Superior temporal gyrus (tissue), 1 donor: ENCODE measurements around the gene MED29.

Experiments used
- DNase-seq: peaks from one replicate; pipeline ENCODE4 v3.0.0-alpha.2; 2016; ENCODE audit errors: extremely low spot score

The MED29 gene

GRCh38 chr19:39397360-39398296 is 6.5 kb downstream of the MED29 start:
- peak; percentile 82 for DNase-seq

DNA sequence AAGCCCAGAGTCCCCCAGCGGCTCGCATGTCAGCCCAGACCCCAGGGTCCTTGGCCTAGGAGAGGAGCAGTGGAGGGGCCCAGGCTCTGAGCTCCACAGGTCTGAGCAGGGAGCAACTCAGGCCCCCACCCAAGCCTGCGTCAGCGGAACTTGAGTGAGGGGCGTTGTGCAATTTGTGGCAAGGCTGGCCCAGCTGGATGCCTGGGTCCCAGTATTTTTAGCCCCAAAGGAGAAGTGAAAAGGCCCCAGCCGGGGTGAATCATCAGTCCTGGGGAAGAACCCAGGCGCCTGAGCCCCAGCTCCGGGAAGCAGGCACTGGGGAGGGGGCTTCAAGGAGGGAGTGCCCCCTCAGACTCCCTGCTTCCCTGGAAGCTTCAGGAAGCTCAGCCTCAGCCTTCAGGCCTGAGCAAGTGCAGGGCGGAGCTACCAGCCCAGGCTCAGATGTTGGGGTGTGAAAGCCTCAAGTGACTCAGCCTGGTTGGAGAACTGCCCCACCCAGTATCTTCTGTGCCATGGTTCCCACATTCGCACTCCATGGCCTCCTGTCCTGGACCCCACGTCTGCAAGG is 7.2 kb downstream of the MED29 start:
- no peak for DNase-seq

- no peak for DNase-seq
Observed at GRCh38 chr19:39399668-39400050, 8.5 kb downstream of the MED29 start.

- DNase-seq = no peak
Observed at GRCh38 chr19:39400061-39400460, 8.9 kb downstream of the MED29 start.

DNA sequence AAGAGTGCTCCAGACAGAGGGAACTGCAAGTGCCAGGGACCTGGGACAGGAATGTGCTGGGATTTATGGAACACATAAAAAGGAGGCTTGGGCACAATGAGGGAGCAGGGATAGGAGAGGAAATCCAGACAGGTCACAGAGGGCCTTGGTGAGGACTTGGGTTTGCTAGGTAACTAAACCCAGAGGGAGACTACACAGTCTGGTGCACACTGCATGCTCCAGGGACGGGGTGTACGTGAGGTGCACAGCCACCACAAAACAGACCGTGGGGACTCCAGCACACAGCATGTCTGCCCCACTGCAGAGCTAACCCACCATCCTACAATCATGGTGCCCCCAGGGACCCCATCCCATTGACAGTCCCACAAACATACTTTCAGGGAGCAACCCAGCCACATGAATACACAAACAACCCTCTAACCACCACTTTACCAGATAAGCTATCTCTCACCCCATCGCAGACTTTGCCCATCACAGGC is 9.9 kb downstream of the MED29 start:
- DNase-seq = no peak

- DNase-seq = no peak
Observed at GRCh38 chr19:39401549-39402345, 10.6 kb downstream of the MED29 start.

DNA sequence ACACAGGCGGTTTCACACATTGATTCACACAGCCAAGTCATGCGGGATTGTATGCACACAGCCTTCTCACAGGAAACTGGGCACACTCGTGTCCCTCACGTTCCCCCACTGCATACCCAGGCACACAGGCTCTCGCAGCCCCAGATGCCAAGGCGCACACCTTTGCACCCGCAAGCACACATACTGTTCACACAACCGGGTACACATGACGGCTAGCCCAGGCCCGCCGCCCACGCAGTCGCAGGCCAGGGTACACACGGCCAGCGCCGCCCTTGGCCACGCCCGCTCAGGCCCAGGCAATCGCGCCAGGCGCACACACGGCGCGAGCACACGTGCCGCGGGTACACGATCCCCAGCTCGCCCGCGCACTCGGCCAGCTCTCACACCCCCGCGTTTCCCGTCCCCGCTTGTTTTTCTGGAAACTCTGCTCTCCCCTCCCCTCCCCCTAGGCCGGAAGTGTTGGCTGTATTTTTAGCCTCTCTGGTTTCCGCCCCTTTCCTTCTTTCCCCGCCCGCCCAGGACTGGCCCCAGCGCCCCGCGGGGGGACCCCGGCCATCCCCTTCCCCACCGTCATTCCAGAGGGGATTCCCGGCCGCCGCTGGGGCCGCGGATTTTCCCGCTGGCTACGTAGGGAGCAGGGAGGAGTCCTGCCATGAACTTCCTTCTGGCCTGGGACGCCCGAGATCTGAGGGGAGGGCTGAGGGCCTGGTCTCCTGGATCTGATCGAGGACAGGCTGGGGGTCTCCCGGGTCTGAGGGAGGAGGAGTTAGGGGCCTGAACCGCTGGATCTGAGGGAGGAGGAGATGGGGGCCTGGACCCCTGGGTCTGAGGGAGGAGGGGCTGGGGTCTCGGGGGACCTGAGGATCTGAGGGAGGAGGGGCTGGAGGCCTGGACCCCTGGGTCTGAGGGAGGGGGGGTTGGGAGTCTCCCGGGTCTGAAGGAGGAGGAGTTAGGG is 11.4 kb downstream of the MED29 start:
- DNase-seq = peak; percentile 54

DNA sequence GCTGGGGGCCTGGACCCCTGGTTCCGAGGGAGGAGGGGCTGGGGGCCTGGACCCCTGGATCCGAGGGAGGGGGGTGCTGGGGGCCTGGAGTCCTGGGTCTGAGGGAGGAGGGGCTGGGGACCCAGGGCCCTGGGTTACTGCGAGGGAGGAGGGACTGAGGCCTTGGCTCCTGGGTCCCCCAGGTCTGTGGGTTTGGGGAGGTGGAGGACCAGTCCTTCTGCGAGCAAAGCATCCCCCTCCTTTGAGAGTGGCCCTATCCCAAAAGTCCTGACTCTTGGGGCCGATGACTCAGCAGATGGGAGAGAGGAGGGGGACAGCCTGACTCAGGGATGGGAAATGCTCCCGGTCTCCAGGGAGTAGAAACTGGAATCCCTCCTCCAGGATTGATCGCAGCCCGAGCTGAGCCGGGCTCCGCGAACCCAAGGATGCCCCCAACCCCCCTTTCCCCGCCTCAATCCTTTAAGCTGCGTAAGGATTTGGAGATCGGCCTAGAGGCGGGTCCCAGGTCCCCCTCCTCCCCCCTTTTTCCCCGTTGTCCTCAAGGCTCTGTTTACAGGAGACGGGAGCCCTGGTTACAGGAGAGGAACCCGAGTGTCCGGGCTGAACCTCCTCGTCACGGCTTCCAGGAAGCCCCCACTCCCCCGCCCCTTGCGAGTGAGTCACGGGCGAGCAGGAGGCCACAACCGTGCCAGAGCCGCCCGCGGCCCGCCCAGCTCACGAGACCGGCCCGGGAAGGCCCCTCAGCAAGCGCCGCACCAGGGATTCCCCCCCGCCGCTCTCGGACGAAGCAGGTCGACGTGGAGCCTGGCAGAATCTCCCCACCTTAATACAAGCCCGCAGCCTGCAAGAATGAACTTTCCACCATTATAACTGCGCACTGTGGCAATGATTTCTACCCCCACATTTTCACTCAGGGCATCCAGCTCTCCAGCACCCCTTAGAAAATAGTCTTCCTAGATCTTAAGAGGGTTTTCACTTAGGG is 12.4 kb downstream of the MED29 start:
- peak; percentile 58 for DNase-seq

DNA sequence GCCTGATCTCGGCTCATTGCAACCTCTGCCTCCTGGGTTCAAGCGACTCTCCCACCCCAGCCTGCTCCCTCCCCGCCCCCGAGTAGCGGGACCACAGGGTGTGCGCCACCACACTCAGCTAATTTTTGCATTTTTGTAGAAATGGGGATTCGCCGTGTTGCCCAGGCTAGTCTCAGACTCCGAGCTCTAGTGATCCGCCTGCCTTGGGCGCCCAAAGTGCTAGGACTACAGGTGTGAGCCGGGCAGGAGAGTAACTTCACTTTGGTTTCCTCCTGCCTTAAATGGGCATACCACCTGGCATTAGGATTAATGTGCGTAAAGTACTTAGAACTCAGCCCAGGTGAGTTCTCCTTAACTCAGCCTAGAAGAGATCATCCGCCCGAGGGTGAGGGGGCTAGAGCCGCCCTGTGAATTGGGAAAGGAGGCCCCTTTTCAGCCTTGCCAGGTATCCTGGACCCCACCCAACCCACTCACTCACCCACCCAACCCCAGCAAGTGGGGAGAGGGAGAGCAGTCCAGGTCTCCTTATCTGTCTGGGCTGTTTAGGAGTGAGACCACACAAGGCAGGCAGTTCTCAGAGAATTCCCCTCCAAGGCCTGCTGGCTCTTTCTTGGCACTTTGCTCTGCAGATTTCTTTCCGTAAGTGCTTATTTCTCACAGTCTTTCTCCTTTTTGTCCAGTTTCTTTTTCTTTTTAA is 14.2 kb downstream of the MED29 start:
- DNase-seq = no peak

GRCh38 chr19:39405958-39406655 is 14.9 kb downstream of the MED29 start:
- DNase-seq = no peak

GRCh38 chr19:39406656-39407409 is 15.7 kb downstream of the MED29 start, which contains the start of gene ZFP36:
Gene ZFP36 (plus strand): TSS chr19:39406847. CDS start chr19:39406905, 58 bp downstream.
- DNase-seq = peak; percentile 57

DNA sequence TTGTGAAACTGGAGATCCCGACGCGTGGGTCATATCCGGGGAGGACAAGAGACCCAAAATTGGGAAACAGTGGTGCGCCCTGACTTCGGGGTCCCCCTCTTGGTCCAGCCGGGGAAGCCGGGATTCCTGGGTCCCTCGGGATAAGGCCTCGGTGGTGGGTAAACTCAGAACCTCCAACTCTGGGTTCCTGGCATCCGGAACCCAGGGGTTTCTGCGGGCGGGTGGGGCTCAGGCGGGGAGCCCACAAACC is 16.2 kb downstream of the MED29 start:
- DNase-seq = no peak

- DNase-seq = no peak
Observed at GRCh38 chr19:39407660-39408391, 16.6 kb downstream of the MED29 start.

DNA sequence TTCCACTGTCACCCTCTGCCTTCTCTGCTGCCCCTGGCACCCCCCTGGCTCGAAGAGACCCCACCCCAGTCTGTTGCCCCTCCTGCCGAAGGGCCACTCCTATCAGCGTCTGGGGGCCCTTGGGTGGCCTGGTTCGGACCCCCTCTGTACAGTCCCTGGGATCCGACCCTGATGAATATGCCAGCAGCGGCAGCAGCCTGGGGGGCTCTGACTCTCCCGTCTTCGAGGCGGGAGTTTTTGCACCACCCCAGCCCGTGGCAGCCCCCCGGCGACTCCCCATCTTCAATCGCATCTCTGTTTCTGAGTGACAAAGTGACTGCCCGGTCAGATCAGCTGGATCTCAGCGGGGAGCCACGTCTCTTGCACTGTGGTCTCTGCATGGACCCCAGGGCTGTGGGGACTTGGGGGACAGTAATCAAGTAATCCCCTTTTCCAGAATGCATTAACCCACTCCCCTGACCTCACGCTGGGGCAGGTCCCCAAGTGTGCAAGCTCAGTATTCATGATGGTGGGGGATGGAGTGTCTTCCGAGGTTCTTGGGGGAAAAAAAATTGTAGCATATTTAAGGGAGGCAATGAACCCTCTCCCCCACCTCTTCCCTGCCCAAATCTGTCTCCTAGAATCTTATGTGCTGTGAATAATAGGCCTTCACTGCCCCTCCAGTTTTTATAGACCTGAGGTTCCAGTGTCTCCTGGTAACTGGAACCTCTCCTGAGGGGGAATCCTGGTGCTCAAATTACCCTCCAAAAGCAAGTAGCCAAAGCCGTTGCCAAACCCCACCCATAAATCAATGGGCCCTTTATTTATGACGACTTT is 17.4 kb downstream of the MED29 start:
- no peak for DNase-seq

DNA sequence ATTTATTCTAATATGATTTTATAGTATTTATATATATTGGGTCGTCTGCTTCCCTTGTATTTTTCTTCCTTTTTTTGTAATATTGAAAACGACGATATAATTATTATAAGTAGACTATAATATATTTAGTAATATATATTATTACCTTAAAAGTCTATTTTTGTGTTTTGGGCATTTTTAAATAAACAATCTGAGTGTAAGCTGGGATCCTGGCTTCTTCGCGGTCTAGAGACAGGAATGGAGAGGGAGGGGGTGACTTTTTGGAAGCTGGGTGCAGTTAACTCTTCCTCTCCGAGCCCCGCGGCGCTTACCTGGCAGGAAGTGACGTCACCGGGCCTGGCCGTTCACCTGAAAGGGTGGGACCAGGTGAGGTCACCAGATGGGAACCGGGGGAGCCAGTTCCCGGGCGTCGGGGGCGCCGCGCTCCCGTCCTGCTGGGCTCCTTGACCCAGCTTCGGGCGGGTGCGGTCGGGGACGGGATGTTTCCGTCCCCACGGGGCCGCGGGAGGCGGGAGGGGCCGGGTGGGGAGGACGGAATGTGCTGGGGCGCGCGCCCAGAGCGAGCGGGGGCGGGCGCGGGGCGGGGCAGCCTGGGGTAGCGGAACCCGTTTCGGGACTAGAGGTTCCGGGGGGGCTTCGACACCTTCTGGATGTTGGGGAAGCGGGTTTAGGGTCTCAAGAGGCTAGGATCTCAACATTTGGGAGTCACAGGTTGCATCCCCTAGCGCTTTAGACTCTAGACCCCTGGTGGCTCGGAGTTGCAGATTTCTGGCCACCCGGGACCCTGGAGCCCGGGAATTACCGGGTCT is 18.2 kb downstream of the MED29 start:
- DNase-seq = no peak
